DLD1 (cell line): Measurements from ENCODE around the gene PNMA8A.
"Not testable (repeated sequence)": the region's sequence is repeated elsewhere in the genome, so short reads cannot be mapped to it uniquely, and the experiment has no call there.

ENCODE experiments used
- in situ Hi-C: cut with HindIII; loops from 2 replicates; pipeline ENCODE4 v1.10.0; 2017; ENCODE audit warnings: low sequenced_read_pairs

The PNMA8A gene, protein sequence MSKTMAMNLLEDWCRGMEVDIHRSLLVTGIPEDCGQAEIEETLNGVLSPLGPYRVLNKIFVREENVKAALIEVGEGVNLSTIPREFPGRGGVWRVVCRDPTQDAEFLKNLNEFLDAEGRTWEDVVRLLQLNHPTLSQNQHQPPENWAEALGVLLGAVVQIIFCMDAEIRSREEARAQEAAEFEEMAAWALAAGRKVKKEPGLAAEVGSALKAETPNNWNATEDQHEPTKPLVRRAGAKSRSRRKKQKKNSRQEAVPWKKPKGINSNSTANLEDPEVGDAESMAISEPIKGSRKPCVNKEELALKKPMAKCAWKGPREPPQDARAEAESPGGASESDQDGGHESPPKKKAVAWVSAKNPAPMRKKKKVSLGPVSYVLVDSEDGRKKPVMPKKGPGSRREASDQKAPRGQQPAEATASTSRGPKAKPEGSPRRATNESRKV

DNA sequence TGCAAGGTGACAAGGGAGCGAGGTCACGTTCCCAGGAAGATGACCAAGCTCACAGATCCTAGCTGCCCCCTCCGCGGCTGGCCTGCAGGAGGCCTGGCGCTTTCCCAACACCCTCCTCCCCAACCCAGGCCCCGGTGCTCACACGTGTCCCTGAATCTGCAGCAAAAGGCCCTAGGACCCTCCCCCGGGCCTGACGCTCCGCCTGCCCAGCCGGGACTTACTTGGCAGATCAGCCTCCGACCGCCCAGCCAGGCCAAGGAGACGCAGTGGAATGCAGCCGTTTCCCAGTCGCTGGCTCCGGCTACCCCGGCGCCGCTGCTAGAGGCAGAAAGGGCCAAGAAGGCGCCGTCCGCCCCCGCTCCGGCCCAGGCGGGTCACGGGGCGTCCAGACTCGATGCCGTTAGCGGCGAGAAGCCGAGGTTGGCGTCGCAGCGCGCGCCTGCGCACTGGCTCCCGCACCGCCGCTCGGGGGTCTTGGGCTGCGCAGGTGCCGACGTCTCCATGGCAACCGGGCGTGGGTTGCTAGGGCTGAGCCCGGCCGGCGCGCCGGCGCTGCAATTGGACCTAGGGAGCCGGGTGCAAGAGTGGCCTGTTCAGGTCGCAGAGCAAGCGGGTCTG, at the start of gene PNMA8A:
Gene PNMA8A (minus strand): TSS at position 448 of the 618 bp plus-strand sequence. CDS start 528 bp downstream, outside the sequence.
- in situ Hi-C loops, result no loop called here

DNA sequence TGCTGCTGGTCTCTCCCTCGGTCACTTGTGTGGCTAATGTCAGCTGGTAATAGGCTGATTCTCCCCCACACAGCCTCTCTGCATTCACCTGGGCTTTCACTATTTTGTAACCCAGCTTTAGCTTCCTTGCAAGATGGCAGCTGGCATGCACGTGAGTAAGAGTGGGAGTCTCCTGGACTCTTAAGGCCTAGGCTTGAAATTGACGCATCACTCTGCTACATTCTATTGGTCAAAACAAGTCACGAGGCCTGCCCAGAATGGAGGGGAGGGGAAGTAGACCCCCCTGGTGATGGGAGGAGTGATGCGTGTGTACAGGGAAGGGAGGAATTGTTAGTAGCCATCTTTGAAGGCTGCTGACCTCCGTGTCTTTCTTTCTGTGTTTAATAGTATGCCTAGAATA, 49.3 kb upstream of the PNMA8A start:
- in situ Hi-C loops, result no loop called here

DNA sequence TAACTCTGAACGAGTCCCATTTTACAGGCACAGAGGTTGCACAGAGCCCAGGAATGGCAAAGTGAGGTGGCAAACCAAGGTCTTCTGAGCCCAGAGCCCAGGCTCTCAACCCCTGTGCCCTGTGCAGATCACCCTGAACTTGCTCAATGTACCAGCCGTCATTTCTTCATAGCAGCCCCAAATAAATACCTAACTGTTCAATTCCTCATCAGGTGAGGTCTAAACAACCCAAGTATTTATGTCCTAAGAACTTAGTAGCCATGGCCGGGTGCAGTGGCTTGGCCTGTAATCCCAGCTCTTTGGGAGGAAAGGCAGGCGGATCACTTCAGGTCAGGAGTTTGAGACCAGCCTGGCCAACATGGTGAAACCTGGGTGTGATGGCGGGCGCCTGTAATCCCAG, 46.1 kb upstream of the PNMA8A start:
- in situ Hi-C loops, result no loop called here

DNA sequence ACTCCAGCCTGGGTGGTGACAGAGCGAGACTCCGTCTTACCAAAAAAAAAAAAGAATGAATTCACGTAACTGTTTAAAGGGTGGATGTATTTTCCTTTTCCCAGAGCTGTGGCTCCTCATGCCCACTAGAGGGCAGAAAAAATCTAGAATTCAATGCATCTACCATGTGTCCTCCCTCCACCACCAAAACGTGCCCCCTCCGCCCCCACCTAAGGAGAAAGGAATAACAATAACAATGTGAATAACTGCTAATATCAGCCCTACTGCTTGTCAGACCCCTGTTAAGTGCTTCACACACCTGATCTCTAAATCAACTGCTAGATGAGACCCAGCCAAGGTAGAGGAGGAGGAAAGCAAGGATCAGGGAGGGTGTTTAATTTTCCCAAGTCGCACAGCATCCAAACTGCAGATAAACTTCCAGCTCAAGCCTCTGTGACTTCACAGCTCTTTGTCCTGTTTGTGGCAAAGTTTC, 44.6 kb upstream of the PNMA8A start:
- in situ Hi-C loops, result no loop called here

DNA sequence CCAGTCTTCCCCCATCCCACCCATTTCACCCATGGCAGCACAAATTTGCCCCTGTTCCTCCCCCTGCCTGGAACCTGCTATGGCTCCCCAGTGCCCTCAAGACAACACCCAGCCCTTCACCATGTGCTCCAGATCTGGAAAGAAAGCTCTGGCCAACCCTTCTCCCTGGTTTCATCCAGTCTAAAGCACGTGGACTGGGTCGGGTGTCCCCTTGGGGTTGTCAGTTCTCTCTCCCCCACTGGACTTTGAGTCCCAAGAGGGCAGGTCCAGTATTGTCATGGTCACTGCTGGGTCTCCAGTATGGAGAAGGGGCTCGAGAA, 43.9 kb upstream of the PNMA8A start:
- in situ Hi-C loops, result no loop called here

DNA sequence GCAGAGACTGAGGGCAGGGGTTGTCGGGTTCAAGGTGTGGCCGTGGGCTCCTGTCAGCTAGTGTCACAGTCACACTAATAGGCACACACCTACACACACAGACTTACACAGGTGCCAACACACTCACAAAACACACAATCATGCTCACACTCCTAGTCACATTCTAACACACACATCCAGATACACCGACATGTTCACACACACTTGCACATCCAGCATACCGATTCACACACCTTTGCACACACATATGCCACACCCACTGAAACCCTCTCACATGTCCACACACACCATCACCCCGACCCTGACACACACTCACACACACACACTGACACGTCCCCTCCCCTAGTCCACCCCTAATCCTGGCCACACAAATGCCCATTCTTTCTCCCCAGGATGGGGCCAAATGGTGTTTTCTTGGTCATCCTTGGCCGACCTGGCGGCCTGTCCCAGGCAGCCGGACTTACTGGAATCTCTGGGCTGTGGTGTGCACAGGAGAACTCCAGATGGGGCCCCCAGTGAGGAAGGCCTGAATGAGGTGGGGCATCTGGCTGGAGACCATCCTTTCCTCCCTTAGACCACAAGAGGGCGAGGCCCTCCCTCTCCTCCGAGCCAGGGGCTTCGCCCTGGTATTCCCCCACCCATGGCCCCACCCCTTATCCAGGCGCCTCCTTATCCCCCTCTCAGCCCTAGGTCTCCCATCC, 43.4 kb upstream of the PNMA8A start:
- in situ Hi-C loops, result no loop called here

DNA sequence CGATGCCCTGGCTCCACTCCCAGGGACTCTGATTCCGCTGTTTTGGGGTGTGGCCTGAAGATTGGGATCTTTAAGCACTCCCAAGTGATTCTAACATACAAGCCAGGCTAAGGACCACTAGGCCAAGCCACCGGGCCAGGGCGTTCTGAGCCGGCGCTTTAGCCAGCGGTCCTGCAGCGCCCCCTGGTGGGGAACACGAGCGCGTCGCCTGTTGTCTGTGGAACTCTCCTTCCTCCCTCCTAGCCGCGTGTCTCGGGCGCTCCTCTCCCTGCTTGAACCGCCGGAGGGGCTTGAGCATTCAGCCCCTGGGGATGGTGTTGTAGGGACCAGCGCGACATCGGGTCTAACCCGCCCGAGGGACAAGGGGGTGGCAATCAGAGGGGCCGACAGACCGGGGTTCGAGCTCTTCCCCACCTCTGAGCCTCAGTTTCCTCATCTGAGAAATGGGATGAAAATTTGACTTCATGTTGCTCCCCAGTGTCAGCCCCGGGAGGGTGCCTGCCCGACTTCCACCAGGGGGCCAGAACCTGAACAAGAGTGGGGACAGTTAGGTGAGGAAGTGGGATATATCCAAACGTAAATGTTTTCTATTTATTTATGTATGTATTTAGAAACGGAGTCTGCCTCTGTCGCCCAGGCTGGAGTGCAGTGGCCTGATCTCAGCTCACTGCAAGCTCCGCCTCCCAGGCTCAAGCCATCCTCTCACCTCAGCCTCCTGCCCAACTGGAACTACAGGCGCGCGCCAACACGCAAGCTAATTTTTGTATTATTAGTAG, 42.3 kb upstream of the PNMA8A start:
- in situ Hi-C loops, result no loop called here

DNA sequence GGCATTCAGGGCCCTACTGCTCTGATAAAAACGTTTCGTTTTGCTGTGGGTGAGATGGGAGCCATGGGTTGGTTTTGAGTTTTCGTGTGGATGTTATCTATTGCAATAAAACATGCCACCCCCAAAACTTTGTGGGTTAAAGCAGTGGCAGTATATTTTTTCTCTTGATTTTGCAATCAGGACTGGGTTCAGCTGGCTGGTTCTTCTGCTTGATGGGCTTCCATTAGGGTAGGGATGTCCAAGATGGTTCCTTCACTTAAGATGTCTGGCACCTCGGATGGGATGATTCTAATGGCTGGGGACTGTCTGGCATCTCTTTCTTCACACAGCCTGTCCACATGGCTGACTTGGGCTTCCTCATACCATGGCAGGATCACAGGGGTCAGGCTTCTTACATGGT, 39.9 kb upstream of the PNMA8A start:
- in situ Hi-C loops, result no loop called here

DNA sequence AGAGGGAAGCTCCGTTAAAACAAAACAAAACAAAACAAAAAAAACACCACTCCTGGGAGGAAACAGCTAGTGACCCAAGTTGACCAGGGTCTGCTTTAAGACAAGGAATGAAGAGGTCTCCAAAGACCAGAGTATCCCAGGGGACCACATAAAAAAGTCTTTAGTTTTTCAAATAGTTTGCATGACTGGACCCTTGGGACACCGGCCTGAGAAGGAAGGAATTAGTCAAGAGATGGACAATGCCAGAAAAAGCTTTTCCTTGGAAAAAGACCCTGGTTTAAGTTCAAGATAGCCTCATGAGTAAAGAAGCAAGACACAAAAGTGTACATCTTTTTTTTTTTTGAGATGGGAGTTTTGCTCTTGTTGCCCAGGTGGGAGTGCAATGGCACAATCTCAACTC, 36.8 kb upstream of the PNMA8A start:
- in situ Hi-C loops, result loop anchor here (10.0 kb wide), 1 partner anchor 213 kb away; the partner anchor contains the start of gene HIF3A

DNA sequence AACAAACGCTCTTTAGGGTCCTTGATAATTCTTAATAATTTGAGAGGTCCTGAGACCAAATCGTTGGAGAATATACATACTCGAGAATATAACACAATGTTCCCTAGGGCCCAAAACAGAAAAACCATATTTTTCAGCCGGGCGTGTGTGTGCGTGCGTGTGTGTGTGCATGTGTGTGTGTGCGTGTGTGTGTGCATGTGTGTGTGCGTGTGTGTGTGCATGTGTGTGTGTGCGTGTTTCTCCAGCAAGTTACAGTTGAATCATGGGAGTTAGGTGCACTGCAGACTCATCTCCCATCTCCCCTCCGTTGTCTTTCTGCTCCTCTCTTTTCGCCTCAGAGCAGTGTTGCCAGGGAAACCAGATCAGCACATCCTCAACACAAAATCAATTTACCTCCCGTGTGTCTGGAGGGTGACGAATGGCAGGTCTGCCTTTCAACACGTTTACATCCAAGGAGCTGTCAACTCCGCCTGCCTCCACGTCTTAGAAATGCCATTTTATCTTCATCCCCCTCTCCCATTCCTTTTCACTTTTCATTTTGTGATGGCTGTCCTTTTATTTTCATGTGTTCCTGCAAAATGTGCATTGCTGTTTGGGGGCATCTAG, 32.6 kb upstream of the PNMA8A start:
- in situ Hi-C loops, result loop anchor here (10.0 kb wide), 1 partner anchor 209 kb away; the partner anchor contains the start of gene HIF3A

DNA sequence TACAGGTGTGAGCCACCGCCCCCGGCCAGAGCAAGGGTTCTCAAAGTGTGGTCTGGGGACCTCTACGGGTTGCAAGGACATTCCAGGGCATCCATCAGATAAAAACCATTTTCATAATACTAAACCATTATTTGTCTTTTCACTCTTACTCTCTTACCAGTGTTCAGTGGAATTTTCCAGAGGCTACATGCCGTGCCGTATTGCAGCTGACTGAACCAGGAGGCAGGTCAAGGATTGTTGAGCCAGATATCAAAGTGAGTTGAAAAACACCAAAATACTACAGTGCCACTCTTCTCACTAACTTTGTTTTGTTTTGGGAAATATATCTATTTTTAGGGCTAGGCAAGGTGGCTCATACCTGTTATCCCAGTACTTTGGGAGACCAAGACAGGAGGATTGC, 31.5 kb upstream of the PNMA8A start:
- in situ Hi-C loops, result loop anchor here (10.0 kb wide), 1 partner anchor 208 kb away; the partner anchor contains the start of gene HIF3A

DNA sequence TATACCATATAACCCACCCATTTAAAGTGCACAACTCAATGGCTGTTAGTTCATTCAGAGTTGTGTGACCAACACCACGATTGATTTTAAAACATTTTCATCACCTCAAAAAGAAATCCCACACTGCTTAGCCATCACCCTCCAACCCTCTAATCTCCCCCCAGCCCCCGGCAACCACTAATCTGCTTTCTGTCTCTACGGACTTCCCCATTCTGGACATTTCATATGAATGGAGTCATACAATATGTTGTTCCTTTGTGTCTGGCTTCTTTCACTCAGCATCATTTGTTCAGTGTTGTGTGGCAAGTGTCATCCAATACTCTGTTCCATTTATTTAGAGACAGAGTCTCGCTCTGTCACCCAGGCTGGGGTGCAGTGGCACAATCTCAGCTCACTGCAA, 28.3 kb upstream of the PNMA8A start:
- in situ Hi-C loops, result loop anchor here (10.0 kb wide), 1 partner anchor 205 kb away; the partner anchor contains the start of gene HIF3A

DNA sequence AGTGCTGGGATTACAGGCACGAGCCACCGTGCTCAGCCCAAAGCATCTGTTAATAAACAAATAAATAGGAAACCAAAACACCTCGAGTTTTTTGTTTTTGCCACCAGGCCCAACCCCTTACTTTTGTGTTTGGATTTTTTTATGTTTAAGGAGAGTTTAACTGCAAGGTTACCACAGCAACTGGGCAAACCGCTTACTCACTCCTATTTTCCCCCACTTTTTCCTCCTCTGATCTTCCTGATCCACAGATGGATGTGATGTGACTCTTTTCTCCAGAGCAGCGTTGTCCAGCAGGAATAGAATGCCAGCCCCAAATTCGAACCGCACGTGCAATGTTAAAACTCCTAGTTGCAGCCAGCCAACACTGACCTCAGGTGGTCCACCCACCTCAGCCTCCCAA, 26.4 kb upstream of the PNMA8A start:
- in situ Hi-C loops, result no loop called here

DNA sequence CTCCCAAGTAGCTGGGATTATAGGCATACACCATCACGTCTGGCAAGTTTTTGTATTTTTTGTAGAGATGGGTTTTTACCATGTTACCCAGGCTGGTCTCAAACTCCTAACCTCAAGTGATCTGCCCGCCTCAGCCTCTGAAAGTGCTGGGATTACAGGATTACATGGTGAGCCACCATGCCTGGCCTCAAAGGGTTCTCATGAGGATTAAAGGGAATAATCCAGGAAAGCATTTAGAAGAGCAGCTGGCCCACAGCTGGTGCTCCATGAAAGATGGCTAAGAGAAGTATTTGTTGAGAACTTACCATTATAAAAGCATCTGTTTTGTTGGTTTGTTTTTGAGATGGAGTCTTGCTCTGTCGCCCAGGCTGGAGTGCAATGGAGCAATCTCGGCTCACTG, 25.5 kb upstream of the PNMA8A start:
- in situ Hi-C loops, result not testable (repeated sequence)

DNA sequence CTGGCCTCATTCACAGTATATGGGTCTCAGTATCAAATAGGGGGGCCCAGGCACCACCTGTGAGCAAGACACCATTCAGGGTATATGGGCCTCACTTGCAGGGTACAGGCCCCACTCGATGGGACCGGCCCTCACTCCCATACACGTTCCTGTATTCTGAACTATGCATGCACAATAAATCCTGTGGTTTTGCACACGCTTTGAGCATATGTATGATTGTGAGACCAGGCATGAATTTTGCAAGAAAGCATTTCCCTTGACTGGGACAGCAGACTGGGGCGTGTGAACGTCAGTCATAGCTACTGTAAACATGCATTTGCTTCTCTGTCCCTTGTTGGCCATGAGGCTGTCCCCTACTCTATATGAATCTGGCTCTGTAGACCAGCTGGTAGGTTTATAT, 24.9 kb upstream of the PNMA8A start:
- in situ Hi-C loops, result no loop called here

DNA sequence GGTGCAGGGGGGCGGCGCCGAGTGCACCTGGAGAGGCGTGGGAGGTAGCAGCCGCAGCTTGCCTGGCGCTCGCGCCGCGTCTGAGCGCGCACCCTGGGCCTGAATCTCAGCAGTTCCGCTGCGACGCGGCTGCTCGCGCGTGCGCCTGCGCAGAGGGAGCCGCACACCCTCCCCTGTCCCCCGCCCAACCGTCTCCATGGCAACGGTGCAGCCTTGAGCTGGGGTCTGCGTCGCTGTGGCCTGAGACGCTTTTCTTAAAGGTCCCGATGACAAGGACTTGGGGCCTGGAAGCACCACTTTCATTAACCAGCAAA, 24.4 kb upstream of the PNMA8A start, which contains the start of gene PNMA8B:
Gene PNMA8B (minus strand): TSS at position 82 of the 314 bp plus-strand sequence. CDS start 402 bp downstream, outside the sequence.
- in situ Hi-C loops, result no loop called here

DNA sequence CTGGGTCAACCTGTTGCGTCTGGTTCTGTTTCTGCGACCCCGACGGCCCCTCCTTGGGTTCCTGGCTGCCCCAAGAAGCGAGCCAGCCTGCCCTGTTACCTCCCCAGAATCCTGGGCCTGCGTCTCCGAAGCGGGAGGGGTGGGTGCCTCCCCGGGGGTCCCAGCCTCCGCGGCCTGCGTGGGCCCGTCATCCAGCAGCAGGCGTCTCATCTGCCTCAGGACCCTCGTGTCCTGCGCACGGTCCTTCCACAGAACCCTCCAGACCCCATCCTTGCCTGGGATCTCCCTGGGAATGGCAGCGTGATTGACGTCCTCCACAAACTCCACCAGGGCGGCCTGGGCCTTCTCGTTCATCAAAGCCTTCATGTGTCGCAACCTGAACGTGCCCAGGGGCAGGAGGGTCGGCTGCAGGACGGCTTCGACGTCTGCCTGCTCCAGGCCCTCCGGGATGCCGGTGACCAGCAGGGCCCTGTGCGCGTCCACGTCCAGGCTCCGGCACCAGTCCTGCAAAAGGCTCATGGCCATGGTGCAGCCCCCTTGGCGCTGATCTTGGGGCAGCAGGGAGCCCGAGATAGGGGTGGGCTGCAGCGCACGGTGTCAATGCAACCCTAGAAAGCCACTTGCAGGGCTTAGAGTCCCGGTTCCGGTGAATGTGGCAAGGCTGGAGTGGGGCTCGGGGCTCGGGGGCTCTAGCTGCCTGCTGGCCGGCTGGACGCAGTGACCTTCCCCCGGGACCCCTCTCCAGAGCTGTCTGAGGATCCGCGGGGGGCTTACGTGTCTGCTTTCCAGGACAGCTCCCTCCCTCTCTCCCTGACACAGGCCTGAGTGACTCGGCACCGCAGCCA, 23.8 kb upstream of the PNMA8A start:
- in situ Hi-C loops, result no loop called here

DNA sequence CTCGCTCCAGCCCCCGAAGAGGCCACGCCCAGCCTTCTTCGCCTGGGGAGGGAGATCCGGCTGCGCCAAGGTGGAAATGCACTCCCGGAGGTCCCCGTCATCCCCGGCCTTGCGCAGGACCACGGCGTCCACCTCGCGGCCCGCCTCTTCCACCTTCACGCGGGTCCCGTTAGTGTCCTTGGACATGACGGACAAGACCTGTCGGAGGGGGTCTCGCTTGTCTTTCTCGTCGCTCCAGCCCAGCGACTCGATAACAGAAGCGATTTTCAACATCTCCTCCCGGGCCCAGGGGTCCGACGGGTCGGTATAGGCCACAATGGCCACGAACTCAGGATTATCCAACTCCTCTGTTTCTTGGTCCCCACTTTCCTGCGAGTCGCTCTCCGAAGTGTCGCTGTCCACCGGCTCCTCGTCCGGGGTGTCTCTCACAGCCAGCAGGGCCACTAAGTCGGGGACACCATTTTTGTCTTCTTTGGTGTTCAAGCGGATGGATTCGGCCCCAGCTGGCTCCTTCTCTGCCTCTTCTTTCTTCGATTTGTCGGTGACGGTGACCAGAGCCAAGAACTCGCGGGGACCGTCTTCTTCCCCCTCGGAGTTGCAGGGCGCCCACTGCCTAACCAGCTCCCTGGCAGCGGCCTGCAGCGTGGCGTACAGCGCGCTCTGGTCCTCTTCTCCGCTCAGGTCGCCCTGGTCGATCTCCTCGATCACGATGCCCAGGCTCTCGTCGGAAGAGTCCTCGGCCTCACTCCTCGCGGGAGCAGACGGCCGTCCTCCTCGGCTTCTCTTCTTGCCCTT, 23.0 kb upstream of the PNMA8A start:
- in situ Hi-C loops, result no loop called here
